ENCODE data around the gene ZFP57.

The ZFP57 gene

GRCh38 chr6:29656157-29656556 lies 24.8 kb downstream of the ZFP57 start:
- in situ Hi-C loops (cut with MboI; ENCODE audit: low sequenced_read_pairs), result no loop called here

- in situ Hi-C loops (cut with MboI; ENCODE audit: low sequenced_read_pairs), result no loop called here
Observed at GRCh38 chr6:29655658-29656057, 25.3 kb downstream of the ZFP57 start.

DNA sequence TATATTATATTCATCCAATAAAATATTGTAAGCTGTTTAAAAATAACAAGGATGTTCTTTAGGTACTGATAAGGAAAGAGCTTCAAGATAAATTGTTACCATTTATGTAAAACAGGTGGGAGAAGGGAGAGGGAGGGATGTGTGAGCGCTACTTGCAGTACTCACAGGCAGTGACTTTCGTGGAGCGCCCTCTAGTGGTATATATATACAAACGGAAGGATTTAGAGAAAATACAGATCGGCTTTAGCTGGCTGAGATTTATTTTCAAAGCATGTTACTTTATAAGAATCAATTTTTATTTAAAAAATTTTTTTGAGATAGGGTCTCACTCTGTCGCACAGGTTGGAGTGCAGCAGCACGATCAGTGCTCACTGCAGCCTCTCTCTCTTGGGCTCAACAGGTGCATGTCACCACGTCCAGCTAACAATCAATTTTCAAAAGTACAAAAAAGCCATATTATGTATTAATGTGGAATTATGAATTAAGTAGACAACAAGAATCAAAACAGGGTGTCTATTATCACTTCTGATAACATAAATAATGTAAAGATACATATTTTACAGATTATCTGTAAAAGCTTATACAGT lies 27.4 kb downstream of the ZFP57 start:
- in situ Hi-C loops (cut with MboI; ENCODE audit: low sequenced_read_pairs), result no loop called here

DNA sequence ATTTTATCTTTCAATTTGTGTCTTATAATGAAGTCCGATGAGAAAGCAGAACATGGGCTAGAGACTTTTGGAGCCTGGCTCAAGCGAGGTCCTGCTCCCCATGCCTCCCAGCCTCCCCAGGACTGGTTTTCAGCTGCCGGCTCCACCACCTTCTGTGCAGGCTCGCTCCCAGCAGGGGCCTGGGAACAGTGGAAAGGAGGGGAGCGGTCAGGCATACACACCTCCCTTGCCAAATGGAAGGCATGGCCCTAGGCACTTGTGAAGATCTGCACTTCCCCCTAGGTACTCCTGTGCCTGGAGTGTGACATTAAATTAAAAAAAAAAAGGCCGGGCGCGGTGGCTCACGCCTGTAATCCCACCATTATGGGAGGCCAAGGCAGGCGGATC lies 28.8 kb downstream of the ZFP57 start:
- in situ Hi-C loops (cut with MboI; ENCODE audit: low sequenced_read_pairs), result no loop called here

DNA sequence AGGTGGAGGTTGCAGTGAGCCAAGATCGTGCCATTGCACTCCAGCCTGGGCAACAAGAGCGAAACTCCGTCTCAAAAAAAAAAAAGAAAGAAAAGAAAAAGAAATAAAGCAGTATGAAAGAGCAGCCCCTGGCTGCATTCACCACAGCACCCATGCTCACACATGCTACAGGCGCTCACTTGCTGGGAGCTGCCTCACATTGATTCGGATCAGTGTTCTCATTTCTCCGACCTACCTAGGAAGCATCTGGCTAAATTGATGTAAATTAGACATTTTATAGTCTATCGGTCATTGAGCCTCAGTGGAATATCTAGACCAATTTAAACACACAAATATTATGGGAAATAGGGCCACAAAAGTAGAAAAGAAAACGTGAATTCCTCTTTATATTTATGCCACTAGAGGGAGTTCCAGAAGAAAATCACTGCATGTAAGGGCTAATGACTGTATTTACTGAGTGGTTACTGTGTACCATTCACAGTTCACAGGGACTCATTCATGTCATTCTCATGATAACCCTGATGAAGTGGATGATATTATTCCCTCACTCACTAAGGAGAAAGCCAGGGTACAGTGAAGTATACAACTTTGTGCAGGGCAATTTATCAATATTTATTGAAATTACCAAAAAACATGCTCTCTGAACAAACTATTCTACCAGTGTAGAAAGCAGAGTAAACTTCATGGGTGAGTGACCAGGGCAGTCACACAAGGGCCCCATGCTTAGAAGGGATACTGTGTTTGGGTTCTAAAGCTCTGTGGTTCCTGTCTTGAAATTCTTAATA lies 29.3 kb downstream of the ZFP57 start:
- in situ Hi-C loops (cut with MboI; ENCODE audit: low sequenced_read_pairs), result no loop called here

DNA sequence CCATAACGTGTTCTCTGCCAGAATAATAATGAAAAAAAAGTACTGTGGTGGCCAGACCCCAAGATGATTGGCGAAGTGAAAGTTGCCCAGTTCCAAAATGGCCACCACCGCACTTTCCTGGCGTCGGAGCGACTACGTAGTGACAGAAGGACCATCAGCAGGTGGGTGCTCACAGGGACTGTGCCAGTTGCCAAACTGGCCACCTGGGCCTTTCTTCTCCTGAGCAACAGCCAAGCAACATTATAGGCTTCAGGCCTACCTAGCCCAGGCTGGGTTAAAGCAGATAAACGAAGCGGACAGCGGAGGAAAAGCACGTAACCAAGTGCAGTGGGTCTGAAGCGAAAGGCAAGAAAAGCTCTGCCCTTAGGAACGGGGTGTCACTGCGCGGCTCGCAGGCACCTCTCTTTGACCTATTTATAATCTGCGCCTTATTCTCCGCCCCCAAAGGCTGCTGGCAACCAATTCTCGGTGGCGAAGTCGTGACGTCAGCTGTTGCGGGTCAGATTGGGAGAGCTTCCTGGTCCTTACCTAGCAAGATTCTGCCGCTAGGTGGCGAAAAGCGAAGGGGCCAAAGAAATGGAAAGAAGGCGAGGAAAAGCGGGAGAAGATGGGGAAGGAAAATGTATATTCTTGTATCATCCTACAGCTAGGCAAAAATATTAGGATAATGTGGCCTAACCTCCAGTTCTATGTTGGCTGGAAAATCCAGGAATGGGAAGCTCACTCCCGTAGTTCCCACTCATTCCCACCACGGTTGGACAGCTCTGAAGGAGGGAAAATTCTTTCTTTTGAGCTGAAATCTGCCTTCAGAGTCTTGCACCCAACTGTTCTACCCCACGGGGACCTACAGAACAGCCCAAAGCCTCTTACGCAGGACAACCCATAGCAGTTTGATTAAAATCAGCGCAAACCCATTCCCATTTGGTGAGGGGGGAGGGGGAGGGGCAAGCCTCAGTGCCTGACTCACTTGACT lies 31.0 kb downstream of the ZFP57 start:
- in situ Hi-C loops (cut with MboI; ENCODE audit: low sequenced_read_pairs), result no loop called here

DNA sequence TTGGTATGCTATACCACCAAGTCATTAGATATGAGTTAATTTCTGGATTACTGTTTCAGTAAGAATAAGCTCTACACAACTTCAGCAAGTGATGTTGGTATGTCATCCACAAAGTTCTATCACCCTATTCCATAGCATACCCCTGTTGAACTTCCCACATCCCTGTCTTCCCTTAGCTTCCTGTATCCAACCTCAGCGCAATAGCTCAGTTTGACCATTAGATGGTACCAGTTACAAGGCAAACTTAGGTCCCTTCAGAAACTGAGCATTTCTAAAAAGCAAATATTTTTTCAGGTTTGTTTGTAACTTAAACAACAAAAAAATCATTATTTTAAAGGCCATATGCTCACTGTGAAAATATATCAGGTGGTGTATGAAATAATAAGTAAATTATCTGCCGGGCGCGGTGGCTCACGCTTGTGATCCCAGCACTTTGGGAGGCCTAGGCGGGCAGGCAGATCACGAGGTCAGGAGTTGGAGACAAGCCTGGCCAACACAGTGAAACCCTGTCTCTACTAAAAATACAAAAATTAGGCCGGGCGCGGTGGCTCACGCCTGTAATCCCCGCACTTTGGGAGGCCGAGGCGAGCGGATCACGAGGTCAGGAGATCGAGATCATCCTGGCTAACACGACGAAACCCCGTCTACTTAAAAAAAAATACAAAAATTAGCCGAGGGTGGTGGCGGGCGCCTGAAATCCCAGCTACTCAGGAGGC lies 32.9 kb downstream of the ZFP57 start:
- in situ Hi-C loops (cut with MboI; ENCODE audit: low sequenced_read_pairs), result no loop called here

DNA sequence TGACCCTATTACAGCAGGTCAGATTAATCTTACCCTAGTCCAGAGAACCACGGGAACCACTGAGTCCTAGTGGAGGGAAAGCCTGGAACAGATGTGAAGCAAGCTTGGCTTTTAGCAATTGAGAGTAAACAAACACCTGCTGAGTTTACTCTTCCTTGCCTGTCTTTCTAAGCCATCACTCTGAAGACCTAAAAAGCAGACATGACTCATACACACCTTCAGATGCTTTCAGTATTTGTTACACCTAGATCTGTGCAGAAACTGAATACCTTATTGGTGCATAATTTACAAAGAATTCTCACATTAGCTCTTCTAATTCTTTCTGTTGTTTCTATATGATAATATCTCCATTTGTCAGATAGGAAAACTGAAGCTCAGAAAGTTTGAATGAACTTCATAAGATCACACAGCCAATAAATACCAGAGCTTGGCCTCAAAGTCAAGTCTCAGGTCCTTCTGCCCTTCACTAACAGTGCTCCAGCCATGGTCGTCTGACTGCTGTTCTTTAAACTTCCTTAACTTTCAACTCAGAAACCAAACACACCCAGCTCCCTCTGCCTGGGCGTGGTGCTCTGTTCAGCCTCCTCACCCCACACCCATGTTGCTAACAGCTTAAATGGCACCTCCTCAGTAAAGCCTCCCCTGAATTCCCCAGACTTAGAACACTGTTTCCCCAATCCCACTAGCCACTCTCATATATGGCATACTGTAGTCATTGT lies 39.4 kb downstream of the ZFP57 start:
- in situ Hi-C loops (cut with MboI; ENCODE audit: low sequenced_read_pairs), result no loop called here

DNA sequence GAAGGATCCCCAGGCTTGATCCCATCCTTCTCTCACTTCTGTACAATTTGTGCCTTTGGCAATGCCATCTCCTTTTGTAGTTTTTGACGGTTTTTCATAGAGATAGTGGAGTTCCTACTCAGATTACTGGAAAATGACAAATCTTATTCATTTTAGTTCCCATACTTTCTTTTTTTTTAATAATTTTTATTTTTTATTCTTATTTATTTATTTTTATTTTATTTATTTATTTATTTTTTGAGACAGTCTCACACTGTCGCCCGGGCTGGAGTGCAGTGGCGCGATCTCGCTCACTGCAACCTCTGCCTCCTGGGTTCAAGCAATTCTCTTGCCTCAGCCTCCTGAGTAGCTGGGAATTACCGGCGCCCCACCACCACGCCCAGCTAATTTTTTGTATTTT lies 43.7 kb downstream of the ZFP57 start:
- in situ Hi-C loops (cut with MboI; ENCODE audit: low sequenced_read_pairs), result no loop called here

- in situ Hi-C loops (cut with MboI; ENCODE audit: low sequenced_read_pairs), result no loop called here
Observed at GRCh38 chr6:29633534-29633905, 47.4 kb downstream of the ZFP57 start.

- in situ Hi-C loops (cut with MboI; ENCODE audit: low sequenced_read_pairs), result no loop called here
Observed at GRCh38 chr6:29632789-29633533, 48.0 kb downstream of the ZFP57 start, which contains the start of gene GABBR1. Gene GABBR1 (minus strand): TSS chr6:29633183. CDS start chr6:29632385, 798 bp downstream.

GRCh38 chr6:29631860-29632731 lies 48.9 kb downstream of the ZFP57 start:
- in situ Hi-C loops (cut with MboI; ENCODE audit: low sequenced_read_pairs), result no loop called here

- in situ Hi-C loops (cut with MboI; ENCODE audit: low sequenced_read_pairs), result no loop called here
Observed at GRCh38 chr6:29631209-29631810, 49.6 kb downstream of the ZFP57 start.

GRCh38 chr6:29630315-29630714 lies 50.6 kb downstream of the ZFP57 start:
- in situ Hi-C loops (cut with MboI; ENCODE audit: low sequenced_read_pairs), result no loop called here

DNA sequence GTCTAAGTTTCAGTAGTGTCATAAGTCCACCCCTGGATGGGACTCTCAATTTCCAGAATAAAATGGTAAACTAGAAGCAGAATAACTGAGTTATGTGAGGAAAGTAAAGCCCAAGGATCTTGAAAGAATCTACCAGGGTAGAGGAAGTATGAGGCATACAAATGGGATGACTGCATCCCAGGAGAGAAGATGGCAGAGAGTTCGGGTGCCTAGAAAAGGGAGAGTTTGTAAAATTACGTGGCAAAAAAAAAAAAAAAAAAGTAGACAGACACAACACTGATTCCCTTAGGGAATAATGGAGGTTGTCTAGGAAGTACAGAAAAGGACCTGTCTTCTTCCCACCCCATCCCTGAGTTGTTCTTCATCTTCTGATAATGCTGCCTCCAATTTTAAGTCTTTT lies 51.4 kb downstream of the ZFP57 start:
- in situ Hi-C loops (cut with MboI; ENCODE audit: low sequenced_read_pairs), result no loop called here

- in situ Hi-C loops (cut with MboI; ENCODE audit: low sequenced_read_pairs), result no loop called here
Observed at GRCh38 chr6:29628419-29629281, 52.3 kb downstream of the ZFP57 start.

DNA sequence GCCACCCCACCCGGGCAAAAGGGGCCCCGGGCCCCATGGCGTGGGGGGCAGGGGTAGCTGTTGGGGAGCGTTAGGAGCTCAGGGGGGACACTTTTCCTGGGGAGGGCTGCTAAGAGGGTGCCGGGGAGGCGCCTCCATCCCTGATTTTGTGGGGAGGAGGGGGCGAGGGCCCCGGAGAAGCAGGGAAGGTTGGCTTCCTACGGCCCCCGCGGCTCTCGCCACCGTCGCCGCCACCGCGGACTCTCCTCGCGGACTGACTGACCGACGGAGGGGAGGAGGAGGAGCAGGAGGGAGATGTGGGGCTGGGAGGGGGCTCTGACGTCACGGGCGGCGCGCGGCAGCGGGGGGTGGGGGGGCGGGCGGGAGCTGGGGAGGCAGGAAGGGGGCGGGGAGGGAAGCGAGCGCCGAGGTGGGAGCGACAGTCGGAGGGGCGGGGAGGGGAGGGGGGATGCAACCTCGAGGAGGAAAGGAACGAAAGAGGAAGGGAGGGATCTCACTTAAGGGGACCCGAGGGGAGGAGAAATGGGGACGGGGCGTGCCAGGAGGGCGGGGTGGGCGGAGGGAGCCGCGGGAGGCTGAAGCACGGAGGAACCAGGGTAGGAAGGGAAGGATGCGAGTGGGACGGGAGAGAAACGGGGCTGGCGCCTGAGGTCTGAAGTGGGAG lies 53.1 kb downstream of the ZFP57 start:
- in situ Hi-C loops (cut with MboI; ENCODE audit: low sequenced_read_pairs), result no loop called here
